ENCODE data around the gene TRIM28. TPM values are rescaled to one million over a fixed set of nuclear protein-coding genes. Genes with fewer than 3 reads are reported as not detected.

Gene TRIM28
- total RNA-seq, 2 experiments from 2014 or later: 488 to 571 TPM

DNA sequence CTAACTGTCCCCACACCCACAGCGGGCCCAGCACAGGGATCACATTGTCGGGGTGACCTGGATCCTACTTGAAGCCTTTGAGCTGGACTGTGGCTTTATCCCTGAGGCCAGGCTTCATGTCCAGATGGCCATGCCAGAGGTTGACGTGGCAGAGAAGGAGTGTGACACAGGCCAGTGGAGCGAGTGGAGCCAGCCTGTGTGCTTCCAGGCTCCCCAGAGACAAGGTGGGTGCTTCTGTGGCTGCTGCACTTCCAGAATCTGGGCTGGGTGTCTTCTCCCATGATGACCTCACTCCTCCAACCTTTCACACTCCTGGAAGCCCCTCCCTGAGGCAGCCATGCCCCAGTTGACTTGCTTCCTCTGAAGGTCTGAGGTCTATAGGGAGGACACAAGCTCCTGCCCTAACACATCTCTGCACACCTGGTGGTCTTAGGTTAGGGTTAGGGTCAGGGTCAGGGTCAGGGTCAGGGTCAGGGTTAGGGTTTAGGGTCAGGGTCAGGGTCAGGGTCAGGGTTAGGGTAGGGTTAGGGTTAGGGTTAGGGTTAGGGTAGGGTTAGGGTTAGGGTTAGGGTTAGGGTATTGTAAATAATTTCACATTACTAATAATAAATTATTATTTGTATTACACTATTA, 42.4 kb downstream of the TRIM28 start:
- CTCF ChIA-PET: no interaction called here
- H3K4me3 Mint-ChIP-seq: no peak overlapping the region
- H3K9me3 Mint-ChIP-seq (ENCODE audit: low read depth): no peaks in the 10 kb centered on the region
- ATAC-seq (no peak), DNase-seq (no peak)
- peaks cover 10% of the 10 kb centered on the region for H3K36me3 Mint-ChIP-seq
- peaks cover 3% of the 10 kb centered on the region for H3K4me1 Mint-ChIP-seq
- no peak overlapping the region for H3K27ac Mint-ChIP-seq
- H3K27me3 Mint-ChIP-seq: no peaks in the 10 kb centered on the region

Small RNAs within 50 kb of the gene (microRNA-seq; reads per million reads assigned to microRNA genes)
- gene MIR6807: 3.4 reads per million

Other genes with a start within 250 kb of the TRIM28 start
- gene ERVK3-1, start 238.7 kb upstream of the TRIM28 start, total RNA-seq: 10 to 100 TPM; 78.3 to 82.7 TPM
- 1 to 10 TPM; 4.4 to 6.3 TPM for gene ZSCAN22, start 217.1 kb upstream of the TRIM28 start, total RNA-seq
- 10 to 100 TPM; 12.2 to 12.8 TPM for gene A1BG, start 190.6 kb upstream of the TRIM28 start, total RNA-seq
- gene ZNF497, start 181.3 kb upstream of the TRIM28 start, total RNA-seq: under 1 TPM; 0.87 to 0.91 TPM
- gene ZNF837, start 163.0 kb upstream of the TRIM28 start, total RNA-seq: 1 to 10 TPM in 1 of 2 experiments, under 1 TPM in 1; 0.98 to 1.2 TPM
- gene RPS5, start 156.8 kb upstream of the TRIM28 start, total RNA-seq: 1,000 to 10,000 TPM in 1 of 2 experiments, 100 to 1,000 TPM in 1; 914 to 1,022 TPM
- gene RNF225, start 148.4 kb upstream of the TRIM28 start, total RNA-seq: under 1 TPM; 0.61 to 0.70 TPM
- 10 to 100 TPM in 1 of 2 experiments, 1 to 10 TPM in 1; 7.8 to 11.2 TPM for gene ZNF584, start 135.4 kb upstream of the TRIM28 start, total RNA-seq
- 1 to 10 TPM; 5.4 to 5.8 TPM for gene ZNF132, start 103.9 kb upstream of the TRIM28 start, total RNA-seq
- 10 to 100 TPM; 13.1 to 14.4 TPM for gene ZNF324B, start 92.4 kb upstream of the TRIM28 start, total RNA-seq
- 10 to 100 TPM; 12.8 to 13.9 TPM for gene ZNF324, start 77.0 kb upstream of the TRIM28 start, total RNA-seq
- gene ZNF446, start 67.7 kb upstream of the TRIM28 start, total RNA-seq: 1 to 10 TPM; 5.9 to 7.4 TPM
- 10 to 100 TPM; 22.9 to 23.6 TPM for gene SLC27A5, start 32.1 kb upstream of the TRIM28 start, total RNA-seq
- gene ZBTB45, start 24.3 kb upstream of the TRIM28 start, total RNA-seq: 10 to 100 TPM; 15.1 to 16.9 TPM
- 100 to 1,000 TPM in 1 of 2 experiments, 10 to 100 TPM in 1; 96.4 to 108 TPM for gene CHMP2A, start 11.0 kb downstream of the TRIM28 start, total RNA-seq
- 100 to 1,000 TPM in 1 of 2 experiments, 10 to 100 TPM in 1; 87.6 to 109 TPM for gene UBE2M, start 14.5 kb downstream of the TRIM28 start, total RNA-seq
- 10 to 100 TPM; 18.1 to 19.5 TPM for gene MZF1, start 29.3 kb downstream of the TRIM28 start, total RNA-seq

Measured in activated CD8-positive, alpha-beta memory T cell treated with anti-CD3 and anti-CD28 coated beads, Interleukin-2, amount 10 ng/mL, durations not matched to agents 7 days and 5 days (primary cell).